Activated T-helper 9 cell treated with anti-CD3 and anti-CD28 coated beads, Interleukin-2, amount 50 U/mL, for 16 hours (primary cell): ENCODE results near the gene SEC23IP.
"Not testable (repeated sequence)": the region's sequence is repeated elsewhere in the genome, so short reads cannot be mapped to it uniquely, and the experiment has no call there.

Experiments used
- DNase-seq: peaks from one replicate; pipeline ENCODE4 v3.0.0-alpha.2; 2020; ENCODE audit warnings: low read depth

The SEC23IP gene

DNA sequence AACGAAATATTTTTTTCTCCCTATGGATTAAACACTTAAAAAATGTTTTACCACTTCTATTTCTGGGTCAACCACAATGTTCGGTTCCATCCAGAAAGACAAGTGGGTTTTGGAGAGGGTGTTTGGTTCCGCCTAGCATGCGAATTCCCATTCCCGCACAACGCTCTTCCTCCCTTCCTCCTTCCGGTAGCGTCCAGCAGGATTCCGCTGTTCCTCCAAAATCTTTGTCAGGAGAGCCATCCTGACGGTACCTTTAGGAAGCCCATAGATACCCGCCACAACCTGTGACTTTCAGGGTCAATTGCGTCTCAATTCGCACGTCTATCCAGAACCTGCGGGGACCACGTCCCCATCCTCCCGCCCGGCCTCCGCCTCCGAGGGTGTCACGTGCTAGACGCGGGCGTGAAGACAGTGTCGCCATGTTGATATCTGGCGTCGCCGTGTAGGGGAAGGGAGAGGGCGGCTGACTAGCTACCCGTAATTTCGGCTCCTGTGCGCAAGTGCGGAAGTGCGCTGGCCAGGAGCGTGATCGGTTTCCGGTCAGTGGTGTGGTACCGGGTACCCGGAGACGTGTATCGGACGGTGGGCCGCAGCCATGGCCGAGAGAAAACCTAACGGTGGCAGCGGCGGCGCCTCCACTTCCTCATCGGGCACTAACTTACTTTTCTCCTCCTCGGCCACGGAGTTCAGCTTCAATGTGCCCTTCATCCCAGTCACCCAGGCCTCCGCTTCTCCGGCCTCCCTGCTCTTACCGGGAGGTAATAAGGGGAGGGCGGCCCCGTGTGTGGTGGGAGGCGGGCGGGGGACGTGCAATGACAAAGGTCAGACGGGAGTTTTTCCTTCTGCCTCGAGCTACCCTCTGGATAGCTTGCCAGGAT, at the start of gene SEC23IP:
Gene SEC23IP, plus strand, starts transcription at position 543 of the 878 bp plus-strand sequence. Its CDS starts 53 bp downstream, at position 596.
- DNase-seq, result peak; percentile 87

DNA sequence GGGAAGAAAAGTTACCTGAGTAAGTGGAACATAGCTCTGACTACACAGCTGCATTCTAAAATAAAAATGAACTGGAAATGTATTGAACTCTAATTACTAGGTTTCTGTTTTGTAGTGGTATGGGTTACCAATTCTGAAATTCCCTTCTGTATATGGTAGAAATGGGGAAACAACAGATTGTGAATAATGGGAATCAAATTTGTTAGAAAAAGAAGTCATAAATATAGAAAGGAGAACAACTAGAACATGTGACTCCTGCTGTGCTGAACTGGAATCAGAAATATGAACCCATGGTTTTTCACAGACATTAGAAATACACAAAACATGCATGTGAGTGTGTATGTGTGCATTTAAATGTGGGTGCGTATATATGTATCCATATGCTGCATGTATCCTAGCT, 46.9 kb upstream of the SEC23IP start:
- no peak for DNase-seq

DNA sequence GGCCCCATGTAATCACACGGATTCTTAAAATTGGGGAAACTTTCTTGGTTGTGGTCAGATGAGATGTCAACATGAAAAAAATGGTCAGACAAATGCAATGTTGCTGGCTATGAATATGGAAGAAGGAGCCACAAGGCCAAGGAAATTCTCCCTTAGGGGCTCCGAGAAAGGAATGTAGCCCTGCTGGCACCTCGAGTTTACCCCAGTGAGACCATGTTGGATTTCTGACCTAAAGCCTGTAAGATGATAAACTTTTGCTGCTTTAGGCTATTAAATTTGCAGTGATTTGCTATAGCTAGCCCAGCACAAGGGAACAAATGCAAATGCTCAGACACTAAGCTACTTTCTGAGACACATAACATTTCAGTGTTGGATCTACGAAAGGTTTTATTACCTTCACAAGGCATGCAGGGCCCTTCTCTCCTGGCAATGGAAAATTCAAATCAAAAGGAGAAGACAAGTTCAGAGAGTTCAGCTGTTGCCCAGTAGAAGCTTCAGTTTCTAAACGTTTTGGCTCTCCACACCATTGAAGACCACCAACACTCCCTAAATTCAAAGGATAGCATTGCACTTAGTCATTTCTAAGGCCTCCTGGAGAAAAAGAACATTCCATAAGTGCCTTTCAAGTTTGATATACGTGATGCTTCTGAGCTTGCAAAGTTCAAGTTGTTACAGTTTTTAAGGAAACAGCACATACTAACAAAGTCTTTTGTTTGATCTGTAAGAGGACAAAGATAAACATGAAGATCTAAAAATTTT, 43.3 kb upstream of the SEC23IP start:
- no peak for DNase-seq

DNA sequence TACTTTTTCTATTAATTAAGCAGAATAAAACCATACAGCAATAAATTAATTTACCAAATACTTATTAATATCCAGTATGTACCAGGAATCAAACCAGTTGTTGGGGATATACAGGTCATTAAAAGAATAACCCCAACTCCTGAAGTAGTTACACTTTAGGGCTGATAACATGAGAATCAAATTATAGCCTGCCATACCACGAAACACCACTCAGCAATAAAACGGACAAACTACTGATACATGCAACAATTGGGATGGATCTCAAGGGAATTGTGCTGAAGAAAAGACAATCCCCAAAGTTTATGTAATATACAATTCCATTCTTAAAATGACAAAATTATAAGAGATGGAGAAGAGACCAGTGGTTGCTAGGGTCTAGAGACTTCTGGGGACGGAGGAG, 42.6 kb upstream of the SEC23IP start:
- DNase-seq, result no peak

DNA sequence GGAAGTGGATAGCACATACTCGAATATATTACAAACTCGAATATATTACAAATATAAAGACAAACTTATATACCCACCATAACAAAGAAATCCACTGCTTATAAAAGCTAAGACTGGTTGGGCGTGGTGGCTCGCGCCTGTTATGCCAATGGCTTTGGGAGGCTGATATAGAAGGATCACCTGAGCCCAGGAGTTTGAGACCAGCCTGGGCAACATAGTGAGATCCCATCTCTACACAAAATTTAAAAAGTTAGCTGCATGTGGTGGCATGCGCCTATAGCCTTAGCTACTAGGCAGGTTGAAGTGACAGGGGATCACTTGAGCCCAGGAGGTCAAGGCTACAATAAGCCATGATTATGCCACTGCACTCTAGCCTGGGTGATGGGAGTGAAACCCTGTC, 40.3 kb upstream of the SEC23IP start:
- no peak for DNase-seq

DNA sequence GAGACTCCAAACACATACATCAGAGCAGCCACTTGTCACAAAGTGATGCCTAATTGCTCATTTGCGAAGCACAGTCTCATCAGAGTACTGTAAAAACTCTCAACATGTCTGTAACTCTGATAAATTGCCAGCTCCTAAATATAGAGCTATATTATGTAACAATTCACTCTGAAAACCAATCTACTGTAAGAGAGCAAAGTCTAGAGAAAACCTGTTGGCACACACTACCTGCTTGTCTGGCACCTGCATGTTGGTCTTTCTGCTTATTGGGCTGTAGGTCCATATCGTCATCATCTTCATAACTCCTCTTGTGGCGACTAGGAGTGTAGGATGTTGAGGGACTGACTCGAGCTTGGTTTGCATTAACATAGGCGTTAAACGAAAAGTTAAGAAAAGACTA, 39.7 kb upstream of the SEC23IP start:
- DNase-seq, result no peak

DNA sequence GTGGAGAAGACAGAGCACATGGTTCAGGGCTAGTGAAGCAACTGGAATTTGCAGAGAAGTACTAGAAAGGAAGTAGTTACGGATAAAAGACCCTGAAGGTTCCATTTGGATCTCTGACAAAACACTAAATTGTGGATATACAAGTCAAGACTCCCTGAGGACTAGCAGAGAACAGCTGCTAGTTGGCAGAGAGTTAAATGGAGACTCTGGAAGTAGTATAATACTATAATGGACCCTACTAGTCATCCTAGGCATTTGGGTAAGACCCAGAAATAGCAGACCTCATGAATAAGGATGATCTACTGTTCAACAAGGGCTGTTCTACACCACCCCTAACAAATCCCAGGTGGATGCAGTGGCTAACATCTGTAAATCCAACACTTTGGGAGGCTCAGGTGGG, 39.0 kb upstream of the SEC23IP start:
- DNase-seq, result no peak

DNA sequence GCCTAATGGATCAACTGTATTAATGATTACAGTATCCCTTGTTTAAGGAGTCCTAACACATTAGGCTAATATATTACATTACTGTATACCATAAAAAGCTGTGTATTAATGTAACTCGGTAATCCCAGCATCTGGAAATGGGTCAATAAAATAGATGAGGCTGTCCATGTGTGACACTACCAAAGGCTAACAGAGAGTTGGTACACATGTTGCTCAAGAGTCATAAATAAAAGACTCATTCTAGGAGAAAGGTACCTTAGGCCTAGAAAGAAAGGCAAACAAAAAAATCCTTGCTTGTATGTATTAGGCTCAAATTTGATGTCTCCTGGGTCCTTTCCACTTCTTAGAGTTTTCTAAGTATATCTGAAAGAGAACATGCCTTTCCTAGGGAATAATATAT, 34.5 kb upstream of the SEC23IP start:
- DNase-seq, result no peak

DNA sequence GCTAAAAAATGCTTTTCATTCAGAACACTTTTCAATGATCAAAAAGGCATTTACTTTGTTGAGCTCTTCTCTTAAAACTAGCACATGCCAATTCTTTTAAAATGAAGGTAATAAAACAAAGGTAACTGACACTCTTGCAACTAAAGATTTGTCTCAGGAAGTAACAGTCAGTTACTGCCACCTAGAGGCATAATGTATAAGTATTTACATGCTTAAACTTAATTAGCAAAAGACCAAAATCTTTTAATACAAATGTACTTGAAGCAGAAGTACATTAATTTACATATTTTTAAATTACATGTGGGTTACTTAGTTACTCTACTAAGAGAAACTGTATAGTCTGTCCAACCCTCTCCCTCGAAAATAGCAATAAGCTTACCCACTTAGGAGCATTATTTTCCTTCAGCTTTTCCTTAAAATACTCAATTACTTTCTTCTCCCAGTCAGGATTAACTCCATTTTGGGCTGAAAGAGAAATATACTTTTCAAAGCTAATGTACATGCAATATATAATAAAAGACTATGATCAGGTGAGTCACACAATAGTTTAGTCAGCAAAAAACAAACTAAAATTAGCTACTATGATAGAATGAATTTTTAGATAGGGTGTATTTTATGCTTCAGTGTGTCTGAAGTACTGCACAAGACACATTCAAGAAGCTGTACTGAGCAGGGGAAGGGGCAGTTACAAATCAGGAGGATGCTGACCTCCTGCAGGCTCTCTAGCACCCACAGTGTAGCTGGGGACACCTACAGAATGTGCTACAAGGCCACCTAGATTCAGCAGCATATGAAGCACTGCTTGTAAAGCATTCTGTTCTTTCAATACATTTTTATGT, 32.9 kb upstream of the SEC23IP start:
- DNase-seq, result no peak

DNA sequence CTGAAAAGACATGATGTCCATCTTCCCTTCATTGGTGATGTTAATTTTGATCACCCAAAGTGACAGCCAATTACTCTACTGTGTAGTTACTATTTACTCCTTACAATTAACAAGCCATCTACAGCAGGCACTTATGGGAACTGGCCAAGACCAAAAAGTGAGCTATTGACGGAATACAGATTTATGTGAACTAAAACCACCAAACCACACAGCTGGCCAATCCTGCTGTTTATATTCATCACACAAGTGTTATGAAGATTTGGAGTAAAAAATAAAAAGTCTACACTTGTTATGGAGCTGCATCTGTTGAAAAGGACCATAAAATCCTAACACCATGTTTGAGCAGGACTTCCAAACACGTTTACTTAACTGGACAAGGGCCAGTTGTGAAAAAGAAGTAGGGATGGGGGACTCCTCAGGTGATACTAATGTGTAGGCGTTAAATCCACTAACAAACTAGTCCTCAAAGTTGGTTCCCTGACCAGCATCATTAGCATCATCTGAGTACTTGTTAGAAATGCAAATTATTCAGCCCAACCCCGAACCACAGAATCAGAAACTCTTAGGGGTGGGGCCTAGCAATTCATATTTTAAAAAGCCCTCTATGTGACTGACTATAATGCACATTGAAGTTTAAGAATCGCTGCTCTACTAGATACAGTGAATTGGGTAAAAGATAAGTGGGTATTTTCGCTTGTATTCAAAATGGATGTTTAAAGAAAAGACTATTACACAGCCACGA, 31.5 kb upstream of the SEC23IP start:
- no peak for DNase-seq

DNA sequence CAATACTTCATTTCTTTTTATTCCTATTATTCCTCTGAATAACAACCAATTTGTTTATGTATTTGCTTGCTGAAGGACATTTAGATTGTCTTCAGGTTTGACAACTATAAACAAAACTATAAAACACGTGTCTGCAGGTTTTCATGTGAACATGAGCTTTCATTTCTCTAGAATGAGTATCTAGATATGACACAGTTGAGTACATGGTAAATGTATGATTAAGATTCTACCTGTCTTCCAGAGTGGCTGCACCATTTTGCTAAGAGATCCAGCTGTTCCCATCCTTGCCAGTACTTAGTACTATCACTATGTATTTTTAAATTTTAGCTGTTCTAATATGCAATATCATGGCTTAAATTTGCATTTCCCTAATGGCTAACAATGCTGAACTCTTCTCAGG, 30.0 kb upstream of the SEC23IP start:
- no peak for DNase-seq

DNA sequence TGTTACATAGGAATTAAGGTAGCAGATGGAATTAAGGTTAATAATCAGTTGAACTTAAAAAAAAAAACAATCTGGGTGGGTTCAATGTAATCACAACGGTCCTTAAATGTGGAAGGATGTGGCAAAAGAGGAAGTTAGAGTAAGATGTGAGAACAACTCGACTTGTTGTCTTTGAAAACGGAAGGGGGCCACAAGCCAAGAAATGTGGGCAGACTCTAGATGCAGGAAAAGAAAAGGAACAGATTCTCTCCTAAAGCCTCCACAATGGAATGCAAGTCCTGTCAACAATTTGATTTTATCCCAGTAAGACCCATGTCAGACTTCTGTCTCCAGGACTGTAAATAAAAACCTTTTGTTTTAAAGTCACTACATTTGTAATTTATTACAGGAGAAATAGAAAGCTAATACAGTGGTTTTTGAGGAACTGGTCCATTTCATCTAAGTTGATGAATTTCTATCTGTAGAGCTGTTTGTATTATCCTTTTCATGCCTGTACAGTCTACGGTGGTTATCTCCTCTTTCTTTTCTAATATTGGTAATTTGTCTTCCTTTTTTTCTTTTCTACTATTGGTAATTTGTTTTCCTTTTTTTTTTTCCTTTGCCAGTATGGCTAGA, 28.5 kb upstream of the SEC23IP start:
- no peak for DNase-seq

DNA sequence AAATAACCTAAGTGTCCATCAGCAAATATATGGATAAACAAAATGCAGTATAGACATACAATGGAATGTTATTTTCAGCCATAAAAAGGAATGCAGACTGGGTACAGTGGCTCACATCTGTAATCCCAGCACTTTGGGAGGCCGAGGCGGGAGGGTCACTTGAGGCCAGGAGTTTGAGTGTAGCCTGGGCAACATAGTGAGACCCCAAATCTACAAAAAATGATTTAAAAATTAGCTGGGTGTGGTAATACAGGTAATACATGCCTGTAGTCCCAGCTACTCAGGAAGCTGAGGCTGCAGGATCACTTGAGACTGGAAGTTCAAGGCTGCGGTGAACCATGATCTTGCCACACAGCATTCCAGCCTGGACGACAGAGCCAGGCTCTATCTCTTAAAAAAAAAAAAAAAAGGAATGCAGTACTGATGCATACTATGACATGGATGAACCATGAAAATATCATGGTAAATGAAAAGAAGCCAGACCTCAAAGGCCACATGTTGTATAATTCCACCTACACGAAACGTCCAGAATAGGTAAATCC, 26.8 kb upstream of the SEC23IP start:
- DNase-seq, result no peak

DNA sequence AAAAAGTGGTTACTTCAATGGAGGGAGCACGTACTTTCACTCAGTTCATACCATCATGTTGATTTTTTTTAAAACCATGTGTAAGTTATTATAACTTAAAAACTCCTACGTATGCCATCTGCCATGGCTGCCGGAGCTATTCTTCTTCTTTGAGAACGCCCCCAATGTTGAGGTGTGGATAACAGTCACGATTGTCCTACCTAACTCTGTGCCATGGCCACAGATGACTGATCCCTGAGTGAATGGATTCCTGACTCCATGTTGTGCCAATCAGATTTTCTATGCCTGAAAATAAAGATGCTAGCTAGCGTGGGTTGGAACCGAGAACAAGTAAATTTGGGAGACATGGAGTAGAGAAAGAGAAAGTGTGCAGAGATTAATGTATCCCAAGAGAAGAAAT, 25.2 kb upstream of the SEC23IP start:
- DNase-seq, result no peak

DNA sequence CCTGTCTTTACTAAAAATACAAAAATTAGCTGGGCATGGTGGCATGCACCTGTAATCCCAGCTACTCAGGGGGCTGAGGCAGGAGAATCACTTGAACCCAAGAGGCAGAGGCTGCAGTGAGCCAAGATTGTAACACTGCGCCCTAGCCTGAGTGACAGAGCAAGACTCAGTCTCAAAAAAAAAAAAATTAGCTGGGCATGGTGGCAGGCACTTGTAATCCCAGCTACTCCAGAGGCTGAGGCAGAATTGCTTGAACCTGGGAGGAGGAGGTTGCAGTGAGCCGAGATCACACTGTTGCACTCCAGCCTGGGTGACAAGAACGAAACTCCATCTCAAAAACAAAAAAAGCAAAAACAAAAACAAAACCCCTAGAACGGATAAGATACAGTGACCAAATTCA, 23.1 kb upstream of the SEC23IP start:
- DNase-seq, result not testable (repeated sequence)

DNA sequence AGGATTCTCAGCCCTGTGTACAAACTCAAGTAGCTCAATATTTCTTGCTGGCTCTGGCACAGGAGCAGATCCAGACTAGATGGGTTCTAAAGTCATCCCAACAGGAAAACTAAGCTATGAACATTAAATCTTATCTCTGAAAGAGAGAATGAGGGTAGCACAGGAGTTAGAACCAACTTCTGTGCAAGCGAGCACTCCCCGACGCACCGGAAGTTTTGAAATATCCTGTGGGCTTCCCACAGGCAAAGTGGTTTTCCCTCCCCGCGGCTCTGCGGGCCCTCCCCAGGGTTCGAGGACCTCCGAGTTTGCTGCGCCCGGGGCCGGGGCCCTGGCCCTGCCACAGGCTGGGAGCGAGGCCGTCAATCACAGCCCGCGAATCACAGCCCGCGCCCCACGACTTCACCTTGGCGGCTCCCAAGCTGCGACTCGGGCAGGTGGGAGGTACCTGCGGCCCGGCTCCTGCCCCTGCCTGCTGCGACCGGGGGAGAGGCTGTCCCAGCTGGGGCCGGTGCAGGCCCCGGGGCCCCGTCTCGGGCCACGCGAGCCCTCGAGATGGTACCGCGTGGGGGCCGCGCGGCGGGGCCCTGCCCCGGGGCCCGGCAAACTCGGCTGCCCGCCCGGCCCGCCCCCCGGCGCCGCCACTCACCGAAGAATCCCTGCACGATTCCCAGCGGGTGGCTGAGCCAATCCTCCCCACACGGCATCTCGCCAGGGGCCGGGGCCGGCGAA, 20.5 kb upstream of the SEC23IP start:
- peak; percentile 45 for DNase-seq

DNA sequence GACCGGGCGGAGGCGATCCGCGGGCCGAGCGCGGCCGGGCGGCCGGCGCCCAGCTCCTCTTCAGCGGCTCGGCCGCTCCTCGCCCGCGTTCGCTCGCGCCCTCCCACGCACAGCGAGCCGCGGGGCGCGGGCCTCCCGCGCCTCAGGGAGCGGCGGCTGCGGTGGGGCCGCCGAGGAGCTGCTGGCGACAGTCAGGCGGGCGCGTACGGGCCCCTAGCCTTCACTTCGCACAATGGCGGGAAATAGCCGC, 20.0 kb upstream of the SEC23IP start, which contains the start of gene MCMBP:
Gene MCMBP, minus strand, starts transcription at position 234 of the 250 bp plus-strand sequence. CDS start 259 bp downstream, outside the sequence.
- DNase-seq, result no peak

DNA sequence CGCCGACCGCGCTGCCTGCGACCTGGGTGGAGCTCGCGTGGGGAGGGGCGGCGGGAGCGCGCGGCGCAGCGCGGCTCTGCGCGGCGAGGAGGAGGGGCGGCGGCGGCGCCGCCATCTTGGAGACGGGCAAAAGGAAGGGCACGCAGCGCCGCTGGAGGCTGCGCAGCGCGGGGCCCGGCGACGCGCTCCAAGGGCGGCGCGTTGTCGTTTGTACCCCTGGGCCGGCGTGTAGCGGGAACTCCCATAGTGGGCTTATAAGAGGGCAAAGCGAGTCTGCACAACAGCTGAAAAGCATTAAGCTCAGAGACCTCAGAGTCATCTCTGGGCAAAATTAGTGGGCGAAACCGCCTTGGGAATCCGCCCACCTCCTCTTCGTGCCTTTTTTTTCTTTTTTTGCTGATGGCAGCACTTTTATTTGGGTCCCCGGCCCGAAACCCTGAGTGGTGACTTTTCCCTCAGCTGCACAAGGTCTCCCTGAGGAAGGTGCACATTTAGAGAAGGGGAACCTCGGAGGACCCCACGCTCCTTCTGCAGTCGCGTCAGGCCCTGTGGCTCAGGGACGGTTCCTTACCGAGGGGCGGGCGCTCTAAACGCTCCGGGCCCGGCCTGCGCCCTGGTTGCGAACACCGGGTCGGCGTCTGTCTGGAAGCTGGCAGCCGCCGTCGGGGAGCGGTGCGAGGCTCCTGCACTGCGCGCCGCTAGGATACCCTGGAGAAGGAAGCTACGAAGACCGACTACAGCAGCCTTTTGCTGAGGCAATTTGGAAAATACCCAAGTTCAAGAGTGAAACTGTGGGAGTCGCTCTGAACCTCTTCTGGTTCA, 19.5 kb upstream of the SEC23IP start:
- DNase-seq, result peak; percentile 83

DNA sequence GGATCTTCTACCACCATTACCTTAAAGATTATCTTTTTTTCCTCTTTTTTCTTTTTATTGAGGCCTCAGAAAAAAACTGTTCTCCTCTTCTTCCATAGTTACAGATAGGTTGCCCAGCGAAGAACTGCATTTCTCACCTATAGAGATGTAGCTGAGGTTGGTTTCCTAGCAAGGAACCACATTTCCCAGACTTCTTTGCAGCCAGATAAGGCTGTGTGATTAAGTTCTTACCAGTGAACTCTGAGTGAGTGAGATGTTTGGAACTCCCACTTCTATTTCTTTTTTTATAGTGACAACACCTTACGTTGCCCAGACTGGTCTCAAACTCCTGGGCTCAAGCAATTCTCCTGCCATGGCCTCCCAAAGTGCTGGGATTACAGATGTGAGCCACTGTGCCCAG, 14.0 kb upstream of the SEC23IP start:
- DNase-seq, result no peak
